ENCODE measurements around the gene HNRNPU.

The HNRNPU gene

GRCh38 chr1:244822878-244823277 is 41.5 kb downstream of the HNRNPU start:
- TF ChIP-seq CTCF (conservative IDR thresholded peaks at IDR 0.05; ENCODE audit: control insufficient read depth, insufficient read depth, low read depth, low read length) = no peak
- no peak for DNase-seq (ENCODE audit: low read depth)
- H3K4me3 ChIP-seq (ENCODE audit: control insufficient read depth, low read depth, low read length) = no peak overlapping the region

- no peak for DNase-seq (ENCODE audit: low read depth)
- H3K4me3 ChIP-seq (ENCODE audit: control insufficient read depth, low read depth, low read length) = no peak overlapping the region
- no peak for TF ChIP-seq CTCF (conservative IDR thresholded peaks at IDR 0.05; ENCODE audit: control insufficient read depth, insufficient read depth, low read depth, low read length)
Observed at GRCh38 chr1:244821134-244821533, 43.2 kb downstream of the HNRNPU start.

GRCh38 chr1:244820131-244820530 is 44.2 kb downstream of the HNRNPU start:
- H3K4me3 ChIP-seq (ENCODE audit: control insufficient read depth, low read depth, low read length) = no peak overlapping the region
- TF ChIP-seq CTCF (conservative IDR thresholded peaks at IDR 0.05; ENCODE audit: control insufficient read depth, insufficient read depth, low read depth, low read length) = no peak
- DNase-seq (ENCODE audit: low read depth) = no peak

- DNase-seq (ENCODE audit: low read depth) = no peak
- TF ChIP-seq CTCF (conservative IDR thresholded peaks at IDR 0.05; ENCODE audit: control insufficient read depth, insufficient read depth, low read depth, low read length) = no peak
- no peak overlapping the region for H3K4me3 ChIP-seq (ENCODE audit: control insufficient read depth, low read depth, low read length)
Observed at GRCh38 chr1:244817415-244817894, 46.9 kb downstream of the HNRNPU start.

GRCh38 chr1:244815600-244816099 is 48.7 kb downstream of the HNRNPU start:
- no peak overlapping the region for H3K4me3 ChIP-seq (ENCODE audit: control insufficient read depth, low read depth, low read length)
- DNase-seq (ENCODE audit: low read depth) = no peak
- no peak for TF ChIP-seq CTCF (conservative IDR thresholded peaks at IDR 0.05; ENCODE audit: control insufficient read depth, insufficient read depth, low read depth, low read length)

GRCh38 chr1:244813327-244813726 is 51.0 kb downstream of the HNRNPU start:
- no peak for TF ChIP-seq CTCF (conservative IDR thresholded peaks at IDR 0.05; ENCODE audit: control insufficient read depth, insufficient read depth, low read depth, low read length)

GRCh38 chr1:244810221-244810620 is 54.1 kb downstream of the HNRNPU start:
- TF ChIP-seq CTCF (conservative IDR thresholded peaks at IDR 0.05; ENCODE audit: control insufficient read depth, insufficient read depth, low read depth, low read length) = no peak
- no peak overlapping the region for H3K4me3 ChIP-seq (ENCODE audit: control insufficient read depth, low read depth, low read length)
- DNase-seq (ENCODE audit: low read depth) = no peak

More at GRCh38 chr1:244813327-244813726, 51.0 kb downstream of the HNRNPU start:
- no peak for DNase-seq (ENCODE audit: low read depth)
- no peak overlapping the region for H3K4me3 ChIP-seq (ENCODE audit: control insufficient read depth, low read depth, low read length)
